CD4-positive, alpha-beta T cell treated with Interleukin-17A for 1 hour (primary cell): ENCODE measurements around the gene C16orf92.
A peak's percentile ranks its signal among the peaks of the same experiment; 100 is the strongest.

Experiments
- DNase-seq: peaks from one replicate; pipeline ENCODE4 v3.0.0-alpha.2; 2020

Gene C16orf92

GRCh38 chr16:29989111-29989858, 33.7 kb upstream of the C16orf92 start:
- DNase-seq = no peak

GRCh38 chr16:29990034-29990433, 33.0 kb upstream of the C16orf92 start:
- DNase-seq = no peak

GRCh38 chr16:29990883-29991570, 32.0 kb upstream of the C16orf92 start:
- DNase-seq = no peak

- no peak for DNase-seq
These were observed 31.5 kb upstream of the C16orf92 start for GRCh38 chr16:29991571-29991904.

GRCh38 chr16:29992344-29992967, 30.5 kb upstream of the C16orf92 start:
- no peak for DNase-seq

- DNase-seq = no peak
These were observed 29.7 kb upstream of the C16orf92 start for GRCh38 chr16:29993191-29993902.

- no peak for DNase-seq
These were observed 28.9 kb upstream of the C16orf92 start for GRCh38 chr16:29993903-29994599.

GRCh38 chr16:29994600-29995323, 28.2 kb upstream of the C16orf92 start:
- no peak for DNase-seq

- DNase-seq = peak; percentile 89
These were observed 27.6 kb upstream of the C16orf92 start, which contains the start of gene HIRIP3 for GRCh38 chr16:29995324-29995910. HIRIP3 (minus strand) TSS chr16:29995617; CDS start chr16:29995605, 12 bp downstream.

GRCh38 chr16:29995911-29996765, 26.9 kb upstream of the C16orf92 start, which contains the start of gene INO80E:
INO80E (plus strand) TSS chr16:29996241; CDS start chr16:29996311, 70 bp downstream.
- DNase-seq = peak; percentile 98

- DNase-seq = no peak
These were observed 26.2 kb upstream of the C16orf92 start for GRCh38 chr16:29996766-29997250.

- DNase-seq = no peak
These were observed 23.4 kb upstream of the C16orf92 start for GRCh38 chr16:29999605-30000004.

- DNase-seq = no peak
These were observed 22.0 kb upstream of the C16orf92 start for GRCh38 chr16:30000735-30001631.

GRCh38 chr16:30002614-30003346, 20.2 kb upstream of the C16orf92 start:
- no peak for DNase-seq

- DNase-seq = no peak
These were observed 19.2 kb upstream of the C16orf92 start for GRCh38 chr16:30003670-30004423.

GRCh38 chr16:30004424-30004776, 18.6 kb upstream of the C16orf92 start:
- no peak for DNase-seq

- no peak for DNase-seq
These were observed 18.2 kb upstream of the C16orf92 start for GRCh38 chr16:30004811-30005242.
